ENCODE measurements around the gene PANK4.

DNA sequence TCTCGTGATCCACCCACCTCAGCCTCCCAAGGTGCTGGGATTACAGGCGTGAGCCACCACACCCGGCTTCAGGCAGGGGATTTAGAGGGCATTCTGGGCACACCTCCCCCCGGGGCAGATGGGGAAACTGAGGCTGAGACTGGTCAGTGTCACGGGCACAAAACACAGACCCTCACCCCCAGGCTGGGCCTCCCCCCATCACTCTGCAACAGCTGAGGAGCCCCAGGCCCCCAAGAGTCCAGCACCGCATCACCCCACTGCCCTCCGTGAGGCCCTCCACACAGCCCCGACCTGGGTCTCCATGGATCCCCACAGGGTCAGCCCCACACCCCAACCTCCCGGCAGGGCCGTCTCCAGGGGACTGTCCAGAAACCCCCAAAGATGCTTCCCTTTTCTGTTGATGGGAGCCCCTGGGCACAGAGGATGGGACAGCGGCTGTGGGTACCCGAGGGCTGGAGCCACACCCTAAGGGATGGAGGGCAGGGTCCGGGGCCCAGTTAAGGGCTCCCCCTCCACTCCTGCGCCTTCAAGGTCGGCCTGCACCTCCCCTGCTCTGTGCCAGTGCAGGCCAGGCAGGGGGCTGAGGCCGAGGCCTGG lies 40.8 kb upstream of the PANK4 start:
- no peak for TF ChIP-seq POLR2A (IDR thresholded peaks at IDR 0.05; ENCODE audit: low read length)
- no peak for TF ChIP-seq GATA1 (IDR thresholded peaks at IDR 0.05; ENCODE audit: low read depth, low read length)

Data from erythroblast (primary cell).